GM12864 (cell line): ENCODE results near the gene ZMYND12.

Source experiments
- DNase-seq: peaks from one replicate; pipeline ENCODE4 v3.0.0-alpha.2; 2011; ENCODE audit warnings: low read depth
- H3K4me3 ChIP-seq: 2 replicates; pipeline ENCODE4 v1.5.1; 2011; ENCODE audit warnings: mild to moderate bottlenecking, low read depth, low read length, control low read depth
- CTCF ChIP-seq: IDR thresholded peaks from 2 replicates; pipeline ENCODE4 v1.5.1; 2011; ENCODE audit warnings: low read depth, mild to moderate bottlenecking, moderate library complexity, low read length, control low read depth, inconsistent platforms; ENCODE audit errors: missing control alignments

ZMYND12 gene

GRCh38 chr1:42429603-42430002, 26.2 kb downstream of the ZMYND12 start:
- DNase-seq: no peak
- TF ChIP-seq CTCF: no peak
- H3K4me3 ChIP-seq: no peak overlapping the region

GRCh38 chr1:42427240-42427639, 28.6 kb downstream of the ZMYND12 start:
- no peak overlapping the region for H3K4me3 ChIP-seq
- TF ChIP-seq CTCF: no peak
- DNase-seq: no peak

GRCh38 chr1:42424201-42424600, 31.6 kb downstream of the ZMYND12 start:
- no peak for DNase-seq
- TF ChIP-seq CTCF: no peak
- H3K4me3 ChIP-seq: no peak overlapping the region

- no peak for DNase-seq
- TF ChIP-seq CTCF: no peak
- H3K4me3 ChIP-seq: no peak overlapping the region
Observed at GRCh38 chr1:42423681-42424080, 32.1 kb downstream of the ZMYND12 start.

GRCh38 chr1:42422737-42423136, 33.1 kb downstream of the ZMYND12 start:
- no peak for DNase-seq
- H3K4me3 ChIP-seq: no peak overlapping the region
- TF ChIP-seq CTCF: no peak

GRCh38 chr1:42420911-42421585, 34.8 kb downstream of the ZMYND12 start:
- no peak overlapping the region for H3K4me3 ChIP-seq
- TF ChIP-seq CTCF: no peak
- DNase-seq: no peak

GRCh38 chr1:42420121-42420520, 35.7 kb downstream of the ZMYND12 start:
- TF ChIP-seq CTCF: no peak
- DNase-seq: no peak

More at GRCh38 chr1:42420121-42420520, 35.7 kb downstream of the ZMYND12 start:
- no peak overlapping the region for H3K4me3 ChIP-seq
